IMR-90 (cell line): ENCODE results near the gene FAXDC2. TPM values are rescaled to one million over a fixed set of nuclear protein-coding genes. Genes with fewer than 3 reads are reported as not detected.

Experiments used
- ATAC-seq: fragments of 200-7000 bp; cut with Tn5 transposase; 2 replicates; pipeline ENCODE4 v1.9.1; 2020; ENCODE audit warnings: low read depth, mild to moderate bottlenecking, moderate library complexity
- BruUV-seq: library from RNA; stranded (reverse); fragments of 400-500 nt; replicated peaks from 2 replicates; lab custom pipeline; 2021; lab: Mats Ljungman, UMichigan
- CTCF ChIA-PET: fragments of 300-600 bp; formaldehyde crosslinking; extraction: SDS; loops from one replicate; lab custom pipeline; 2021; ENCODE audit warnings: antibody characterized with exemption; lab: Yijun Ruan, JAX
- POLR2A ChIA-PET: fragments of 300-600 bp; sonication (Branson Sonifier 250); formaldehyde crosslinking; loops from one replicate; lab custom pipeline; 2022; ENCODE audit warnings: antibody characterized with exemption; ENCODE audit not compliant: unreplicated experiment; lab: Charles Lee
- DNase-seq: peaks from one replicate; pipeline ENCODE4 v3.0.0; 2013
- H2AFZ ChIP-seq: replicated peaks from 2 replicates; pipeline ENCODE3; 2013; ENCODE audit warnings: low read length, mild to moderate bottlenecking; ENCODE audit not compliant: poor library complexity
- H2AK5ac ChIP-seq: 2 replicates; pipeline ENCODE4 v1.6.1; 2013; ENCODE audit warnings: low read depth, low read length, inconsistent platforms
- H2AK9ac ChIP-seq: replicated peaks from 2 replicates; pipeline ENCODE3; 2013; ENCODE audit warnings: mild to moderate bottlenecking, low read depth, low read length, moderate library complexity; ENCODE audit not compliant: poor library complexity
- H2BK120ac ChIP-seq: 2 replicates; pipeline ENCODE4 v1.6.1; 2013; ENCODE audit warnings: low read depth, low read length, inconsistent platforms
- H2BK15ac ChIP-seq: 3 replicates; pipeline ENCODE4 v1.6.1; 2013; ENCODE audit warnings: low read depth, low read length, inconsistent platforms
- H2BK20ac ChIP-seq: 2 replicates; pipeline ENCODE4 v1.6.1; 2013; ENCODE audit warnings: low read depth, mild to moderate bottlenecking, inconsistent platforms, low read length, moderate library complexity
- H2BK5ac ChIP-seq: 2 replicates; pipeline ENCODE4 v1.6.1; 2013; ENCODE audit warnings: mild to moderate bottlenecking, low read depth, low read length, inconsistent platforms; ENCODE audit not compliant: poor library complexity, severe bottlenecking
- H3K14ac ChIP-seq: replicated peaks from 2 replicates; pipeline ENCODE4 v1.6.1; 2013; ENCODE audit warnings: low read depth, low read length, inconsistent platforms
- H3K18ac ChIP-seq: 2 replicates; pipeline ENCODE4 v1.6.1; 2013; ENCODE audit warnings: low read depth, low read length, control low read depth
- H3K23ac ChIP-seq: 2 replicates; pipeline ENCODE4 v1.6.1; 2013; ENCODE audit warnings: low read depth, low read length, inconsistent platforms
- H3K27ac ChIP-seq: 2 replicates; pipeline ENCODE4 v1.5.1; 2013; ENCODE audit warnings: mild to moderate bottlenecking, control low read depth, low read length; ENCODE audit not compliant: insufficient read depth
- H3K27me3 ChIP-seq: 2 replicates; pipeline ENCODE4 v1.6.1; 2013; ENCODE audit warnings: low read length; ENCODE audit not compliant: control insufficient read depth, insufficient read depth
- H3K36me3 ChIP-seq: 2 replicates; pipeline ENCODE4 v1.6.1; 2013; ENCODE audit warnings: low read length, mixed read lengths; ENCODE audit not compliant: control insufficient read depth, insufficient read depth
- H3K4ac ChIP-seq: 2 replicates; pipeline ENCODE4 v1.6.1; 2013; ENCODE audit warnings: low read depth, low read length, inconsistent platforms
- H3K4me1 ChIP-seq: 2 replicates; pipeline ENCODE4 v1.6.1; 2013; ENCODE audit warnings: low read length, mixed read lengths; ENCODE audit not compliant: control insufficient read depth, insufficient read depth
- H3K4me2 ChIP-seq: 2 replicates; pipeline ENCODE4 v1.6.1; 2013; ENCODE audit warnings: low read depth, mild to moderate bottlenecking, control low read depth, low read length, moderate library complexity
- H3K4me3 ChIP-seq: 2 replicates; pipeline ENCODE4 v1.5.1; 2013; ENCODE audit warnings: low read depth, mild to moderate bottlenecking, control low read depth, low read length, moderate library complexity; ENCODE audit not compliant: insufficient read depth
- H3K56ac ChIP-seq: 2 replicates; pipeline ENCODE4 v1.6.1; 2013; ENCODE audit warnings: low read length, inconsistent platforms; ENCODE audit not compliant: insufficient read depth; ENCODE audit errors: extremely low read depth
- H3K79me1 ChIP-seq, 2 experiments: 2 replicates each; pipeline ENCODE4 v1.6.1; 2013; ENCODE audit warnings: low read length in 2 of 2, inconsistent platforms in 1 of 2, low read depth in 1 of 2
- H3K9ac ChIP-seq: 2 replicates; pipeline ENCODE4 v1.6.1; 2013; ENCODE audit warnings: low read depth, low read length, control low read depth
- H3K9me1 ChIP-seq: 2 replicates; pipeline ENCODE4 v1.6.1; 2013; ENCODE audit warnings: low read length, inconsistent platforms; ENCODE audit not compliant: insufficient read depth
- H3K9me3 ChIP-seq: 2 replicates; pipeline ENCODE4 v1.6.1; 2013; ENCODE audit warnings: low read length; ENCODE audit not compliant: control insufficient read depth, insufficient read depth
- H4K20me1 ChIP-seq: 2 replicates; pipeline ENCODE4 v1.6.1; 2013; ENCODE audit warnings: low read length, inconsistent platforms; ENCODE audit not compliant: insufficient read depth
- H4K5ac ChIP-seq: 2 replicates; pipeline ENCODE4 v1.6.1; 2013; ENCODE audit warnings: mild to moderate bottlenecking, low read depth, low read length, control low read depth
- H4K8ac ChIP-seq, 2 experiments: 2 replicates each; pipeline ENCODE4 v1.6.1; 2013; ENCODE audit warnings: low read depth in 2 of 2, low read length in 2 of 2, control low read depth in 1 of 2, inconsistent platforms in 1 of 2
- H4K91ac ChIP-seq: 2 replicates; pipeline ENCODE4 v1.6.1; 2013; ENCODE audit warnings: low read depth, low read length, inconsistent platforms; ENCODE audit not compliant: insufficient read depth
- BHLHE40 ChIP-seq: fragments of 150-350 bp; IDR thresholded peaks from 2 replicates; pipeline ENCODE4 v1.6.1; 2016; ENCODE audit warnings: mild to moderate bottlenecking, low read depth, low read length
- CEBPB ChIP-seq: IDR thresholded peaks from 2 replicates; pipeline ENCODE4 v1.6.1; 2012; ENCODE audit warnings: low read depth, low read length, improper control_type of control experiment
- CHD1 ChIP-seq: IDR thresholded peaks from 2 replicates; pipeline ENCODE4 v1.6.1; 2012; ENCODE audit warnings: low read depth, low read length, improper control_type of control experiment
- FOS ChIP-seq: fragments of 150-350 bp; IDR thresholded peaks from 2 replicates; pipeline ENCODE4 v1.6.1; 2016; ENCODE audit warnings: low read depth, low read length
- MAFK ChIP-seq: IDR thresholded peaks from 2 replicates; pipeline ENCODE4 v1.6.1; 2012; ENCODE audit warnings: low read depth, low read length, improper control_type of control experiment
- MAZ ChIP-seq: IDR thresholded peaks from 2 replicates; pipeline ENCODE4 v1.6.1; 2012; ENCODE audit warnings: low read depth, mild to moderate bottlenecking, low read length, improper control_type of control experiment, moderate library complexity, borderline replicate concordance
- MXI1 ChIP-seq: IDR thresholded peaks from 2 replicates; pipeline ENCODE4 v1.6.1; 2012; ENCODE audit warnings: low read depth, mild to moderate bottlenecking, low read length, moderate library complexity, borderline replicate concordance
- RAD21 ChIP-seq: IDR thresholded peaks from 2 replicates; pipeline ENCODE4 v1.6.1; 2012; ENCODE audit warnings: low read length, improper control_type of control experiment
- RFX5 ChIP-seq: IDR thresholded peaks from 2 replicates; pipeline ENCODE4 v1.8.0; 2012; ENCODE audit warnings: low read depth, mild to moderate bottlenecking, low read length, moderate library complexity
- SMC3 ChIP-seq: fragments of 150-350 bp; IDR thresholded peaks from 2 replicates; pipeline ENCODE4 v1.6.1; 2016; ENCODE audit warnings: low read depth, mild to moderate bottlenecking, antibody characterized with exemption, low read length, moderate library complexity
- WGBS, 2 experiments: methylation state at CpG; one replicate each; pipeline versions ENCODE4 v1.1.5 to v1.1.7; 2013; ENCODE audit warnings: missing lambda C conversion rate in 2 of 2; ENCODE audit not compliant: insufficient read length in 1 of 2; ENCODE audit errors: extremely low coverage in 2 of 2; 5-methylcytosine and 5-hydroxymethylcytosine counted together
- dilution Hi-C: fragments of 300-500 bp; cut with HindIII; formaldehyde crosslinking; loops from one replicate; pipeline ENCODE4 v1.14.3; 2018; ENCODE audit warnings: low sequenced_read_pairs; ENCODE audit not compliant: unreplicated experiment
- in situ Hi-C: fragments of 300-500 bp; cut with MboI; formaldehyde crosslinking; loops from 3 replicates; pipeline ENCODE4 v1.14.3; 2019; ENCODE audit warnings: low sequenced_read_pairs, inconsistent platforms, mixed read lengths
- intact Hi-C: fragments of 100-400 bp; cut with micrococcal nuclease; formaldehyde crosslinking; loops from 2 replicates; pipeline ENCODE4 v1.10.0; 2022
- polyA plus RNA-seq, 3 experiments: library from polyadenylated mRNA; depleted of rRNA; stranded (reverse); fragments of >200 nt; gene quantifications; 2 replicates each; pipeline ENCODE4 v1.2.3, GENCODE V29; 2012; ENCODE audit warnings: low replicate concordance in 1 of 3
- total RNA-seq: library from RNA; depleted of rRNA; stranded (reverse); fragments of >200 nt; gene quantifications from 2 replicates; pipeline ENCODE4 v1.2.3, GENCODE V29; 2012

FAXDC2 gene
- total and polyA plus RNA-seq, 2 of the 4 experiments (the other 2 are of a cell fraction), result 4.3 to 8.9 TPM

- CTCF ChIA-PET, result no interaction called here
- H3K4ac ChIP-seq, result no peak overlapping the region
Observed at GRCh38 chr5:154819546-154819945, 30.9 kb downstream of the FAXDC2 start.

More at GRCh38 chr5:154819546-154819945, 30.9 kb downstream of the FAXDC2 start:
- Histone ChIP-seq H3K4me3 (no peak overlapping the region), H3K56ac (no peak overlapping the region), H3K27me3 (no peaks in the 10 kb centered on the region), H2BK5ac (no peak overlapping the region), H3K14ac (no peak overlapping the region), H3K27ac (no peak overlapping the region), H3K18ac (no peak overlapping the region), H2BK120ac (no peak overlapping the region), H2BK20ac (no peak overlapping the region), H4K5ac (no peak overlapping the region), H4K8ac (no peak overlapping the region), H3K9me3 (no peaks in the 10 kb centered on the region), H2AK5ac (no peak overlapping the region), H2AFZ (no peak overlapping the region), H3K79me1 (peaks cover 14 to 44% of the 10 kb centered on the region in 2 experiments), H4K20me1 (no peaks in the 10 kb centered on the region), H3K4me1 (no peaks in the 10 kb centered on the region), H3K9ac (no peak overlapping the region), H3K9me1 (peaks cover 15% of the 10 kb centered on the region; the same call in 1 of the 2 replicates), H3K4me2 (no peak overlapping the region), H3K23ac (no peak overlapping the region), H3K36me3 (peaks cover 69% of the 10 kb centered on the region), H2BK15ac (no peak overlapping the region), H4K91ac (no peak overlapping the region), H2AK9ac (peak overlapping the region; percentile 56)
- no TSS peak for BruUV-seq
- no CpG with 5 or more reads among the region's 7 CpGs for WGBS, 2 experiments
- intact Hi-C loops, result no loop called here
- TF ChIP-seq RAD21 (no peak), MAFK (no peak), MAZ (no peak), FOS (no peak), MXI1 (no peak), SMC3 (no peak), CEBPB (no peak), BHLHE40 (no peak), CHD1 (no peak), RFX5 (no peak)
- DNase-seq, result no peak
- in situ Hi-C loops, result loop anchor here (25.0 kb wide), 1 partner anchor 357 kb away; no protein-coding TSS in a partner anchor
- no peak for ATAC-seq
- POLR2A ChIA-PET, result no interaction called here
- dilution Hi-C loops, result no loop called here
